ENCODE data around the gene PMVK. TPM values are rescaled to one million over a fixed set of nuclear protein-coding genes. Genes with fewer than 3 reads are reported as not detected.

PMVK gene
- total RNA-seq, 1 donor from 2014 or later = 20.6 TPM

DNA sequence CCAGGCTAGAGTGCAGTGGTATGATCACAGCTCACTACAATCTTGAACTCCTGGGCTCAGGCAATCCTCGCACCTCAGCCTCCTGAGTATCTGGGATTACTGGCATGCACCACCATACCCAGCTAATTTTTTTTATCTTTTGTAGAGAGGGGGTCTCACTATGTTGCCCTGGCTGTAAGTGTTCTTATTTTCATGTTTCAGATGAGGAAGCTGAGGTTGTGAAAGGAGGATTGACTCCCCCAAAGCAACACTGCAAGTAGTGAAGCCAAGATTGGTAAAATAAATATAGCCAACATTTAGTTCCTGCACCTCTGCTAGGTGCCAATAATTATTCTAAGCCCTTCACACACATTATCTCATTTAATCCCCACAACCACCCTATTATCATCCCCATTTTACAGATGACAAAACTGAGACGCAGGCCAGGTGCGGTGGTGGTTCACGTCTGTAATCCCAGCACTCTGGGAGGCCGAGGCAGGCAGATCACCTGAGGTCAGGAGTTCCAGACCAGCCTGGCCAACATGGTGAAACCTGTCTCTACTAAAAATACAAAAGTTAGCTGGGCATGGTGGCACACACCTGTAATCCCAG, 2.1 kb downstream of the PMVK start:
- no peaks in the 10 kb centered on the region for H3K9me3 ChIP-seq
- no peaks in the 10 kb centered on the region for H3K27me3 ChIP-seq
- H3K27ac ChIP-seq = no peak overlapping the region
- DNase-seq (ENCODE audit: extremely low spot score in 2 of 2) = no peak
- no peak for TF ChIP-seq POLR2AphosphoS5 (IDR thresholded peaks at IDR 0.05; ENCODE audit: insufficient read depth in 1 of 2, low read depth in 1 of 2)
- no peak for TF ChIP-seq POLR2A (IDR thresholded peaks at IDR 0.05)
- TF ChIP-seq, protein P1, sequence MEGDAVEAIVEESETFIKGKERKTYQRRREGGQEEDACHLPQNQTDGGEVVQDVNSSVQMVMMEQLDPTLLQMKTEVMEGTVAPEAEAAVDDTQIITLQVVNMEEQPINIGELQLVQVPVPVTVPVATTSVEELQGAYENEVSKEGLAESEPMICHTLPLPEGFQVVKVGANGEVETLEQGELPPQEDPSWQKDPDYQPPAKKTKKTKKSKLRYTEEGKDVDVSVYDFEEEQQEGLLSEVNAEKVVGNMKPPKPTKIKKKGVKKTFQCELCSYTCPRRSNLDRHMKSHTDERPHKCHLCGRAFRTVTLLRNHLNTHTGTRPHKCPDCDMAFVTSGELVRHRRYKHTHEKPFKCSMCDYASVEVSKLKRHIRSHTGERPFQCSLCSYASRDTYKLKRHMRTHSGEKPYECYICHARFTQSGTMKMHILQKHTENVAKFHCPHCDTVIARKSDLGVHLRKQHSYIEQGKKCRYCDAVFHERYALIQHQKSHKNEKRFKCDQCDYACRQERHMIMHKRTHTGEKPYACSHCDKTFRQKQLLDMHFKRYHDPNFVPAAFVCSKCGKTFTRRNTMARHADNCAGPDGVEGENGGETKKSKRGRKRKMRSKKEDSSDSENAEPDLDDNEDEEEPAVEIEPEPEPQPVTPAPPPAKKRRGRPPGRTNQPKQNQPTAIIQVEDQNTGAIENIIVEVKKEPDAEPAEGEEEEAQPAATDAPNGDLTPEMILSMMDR (IDR thresholded peaks at IDR 0.05) = no peak
- H3K4me3 ChIP-seq = no peak overlapping the region
- H3K4me1 ChIP-seq = peaks cover 33% of the 10 kb centered on the region
- H3K36me3 ChIP-seq = no peaks in the 10 kb centered on the region
- intact Hi-C loops (cut with DNase I) = no loop called here

DNA sequence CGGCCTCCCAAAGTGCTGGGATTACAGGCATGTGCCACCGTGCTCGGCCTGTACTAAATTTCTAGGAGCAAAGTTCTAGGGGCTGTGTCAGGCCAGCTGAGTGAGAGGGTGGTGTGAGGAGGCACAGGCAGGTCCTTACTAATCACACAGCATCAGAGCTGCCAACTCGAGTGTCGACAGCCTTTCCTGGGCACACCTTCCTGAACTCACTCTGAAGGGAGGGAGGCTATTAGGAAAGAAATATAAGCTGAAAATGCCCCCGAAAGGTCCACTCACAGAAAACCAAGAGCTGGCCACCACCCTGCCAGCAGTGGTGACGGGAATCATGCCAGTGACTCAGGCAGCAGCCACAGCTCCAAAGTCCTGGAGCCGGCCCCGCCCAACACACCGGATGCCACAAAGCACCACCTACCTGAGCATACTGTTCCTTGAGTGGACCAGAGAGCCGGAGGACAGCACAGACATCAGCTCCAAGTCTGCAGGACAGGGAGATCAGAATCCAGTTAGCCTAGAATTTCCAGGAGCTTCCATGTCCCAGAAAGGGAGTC, 4.5 kb downstream of the PMVK start:
- H3K27me3 ChIP-seq = no peaks in the 10 kb centered on the region
- H3K4me1 ChIP-seq = peaks cover 13% of the 10 kb centered on the region
- intact Hi-C loops (cut with DNase I) = no loop called here
- TF ChIP-seq POLR2AphosphoS5 (IDR thresholded peaks at IDR 0.05; ENCODE audit: insufficient read depth in 1 of 2, low read depth in 1 of 2) (peak; percentile 45 to 56), POLR2A (IDR thresholded peaks at IDR 0.05) (no peak)
- H3K9me3 ChIP-seq = no peaks in the 10 kb centered on the region
- no peak for DNase-seq (ENCODE audit: extremely low spot score in 2 of 2)
- peak overlapping the region; percentile 49 for H3K27ac ChIP-seq
- no peaks in the 10 kb centered on the region for H3K36me3 ChIP-seq
- H3K4me3 ChIP-seq = no peak overlapping the region

DNA sequence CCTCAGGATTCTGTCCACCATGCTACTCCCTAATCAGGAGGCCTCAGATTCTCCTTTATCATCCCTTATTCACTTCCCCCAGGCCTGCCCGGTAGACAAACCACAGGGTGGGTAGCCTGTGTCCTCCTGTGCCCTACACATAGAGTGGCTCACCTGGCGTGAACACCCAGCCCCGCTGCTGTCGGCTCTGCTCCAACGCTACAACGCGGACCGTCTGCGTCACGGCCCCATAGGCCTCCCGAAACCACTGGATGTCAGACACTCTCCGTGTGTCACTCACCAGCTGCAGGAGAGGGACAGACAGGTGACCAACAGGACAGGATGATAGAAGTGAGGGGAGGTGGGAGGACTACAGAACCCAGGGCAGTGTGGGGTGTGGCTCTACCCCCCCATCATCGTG, 10.3 kb downstream of the PMVK start:
- TF ChIP-seq POLR2AphosphoS5 (IDR thresholded peaks at IDR 0.05; ENCODE audit: insufficient read depth in 1 of 2, low read depth in 1 of 2) = no peak
- TF ChIP-seq, protein P1 (IDR thresholded peaks at IDR 0.05) = no peak
- no peak for TF ChIP-seq POLR2A (IDR thresholded peaks at IDR 0.05)
- no peaks in the 10 kb centered on the region for H3K4me1 ChIP-seq
- no peak for DNase-seq (ENCODE audit: extremely low spot score in 2 of 2)
- no peak overlapping the region for H3K4me3 ChIP-seq
- no peaks in the 10 kb centered on the region for H3K27me3 ChIP-seq
- H3K9me3 ChIP-seq = no peaks in the 10 kb centered on the region
- peaks cover 0 to 35% of the 10 kb centered on the region in 2 donors for H3K36me3 ChIP-seq
- intact Hi-C loops (cut with DNase I) = no loop called here
- H3K27ac ChIP-seq = no peak overlapping the region

DNA sequence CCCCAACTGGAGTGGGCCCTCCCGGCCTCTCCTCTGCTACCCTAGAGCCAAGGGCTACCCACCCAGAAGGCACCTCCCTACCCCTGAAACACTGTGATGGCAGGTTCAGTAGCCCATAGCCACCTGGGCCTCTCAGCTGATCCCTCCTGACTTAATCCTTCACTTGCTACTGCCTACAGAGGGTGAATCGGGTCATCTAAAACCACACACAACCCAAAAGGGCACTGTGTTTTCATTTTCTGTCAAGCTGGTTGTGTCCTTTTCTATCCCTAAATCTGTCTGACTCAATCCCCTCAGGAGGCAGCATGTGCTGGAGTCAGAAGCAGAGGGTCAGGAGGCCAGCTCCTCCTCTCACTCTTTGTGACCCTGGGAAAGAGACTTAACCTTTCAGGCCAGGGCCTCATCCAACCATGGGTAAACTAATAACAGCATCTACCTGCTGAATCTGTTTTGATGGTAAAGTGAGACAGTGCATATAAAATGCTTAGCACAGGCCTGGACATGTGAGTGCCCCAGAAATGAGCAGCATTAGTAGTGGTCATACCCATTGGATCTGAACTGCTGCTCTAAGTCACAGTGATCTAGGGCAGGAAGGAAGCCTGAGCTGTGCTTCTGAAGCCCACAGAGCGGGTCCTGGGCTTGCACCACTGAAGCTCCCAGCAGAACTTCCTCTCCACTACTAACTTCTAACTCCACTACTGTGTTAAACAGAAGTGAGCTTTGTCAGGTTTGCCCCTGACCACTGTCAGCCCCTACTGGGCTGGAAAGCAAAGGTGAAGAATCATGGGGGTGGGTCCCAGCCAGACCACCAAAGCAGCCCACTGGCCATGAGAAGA, 11.0 kb downstream of the PMVK start:
- H3K36me3 ChIP-seq = peaks cover 0 to 35% of the 10 kb centered on the region in 2 donors
- no peak overlapping the region for H3K4me3 ChIP-seq
- H3K27ac ChIP-seq = no peak overlapping the region
- no peak for TF ChIP-seq POLR2A (IDR thresholded peaks at IDR 0.05)
- no peak for DNase-seq (ENCODE audit: extremely low spot score in 2 of 2)
- no peaks in the 10 kb centered on the region for H3K4me1 ChIP-seq
- intact Hi-C loops (cut with DNase I) = no loop called here
- H3K27me3 ChIP-seq = no peaks in the 10 kb centered on the region
- no peaks in the 10 kb centered on the region for H3K9me3 ChIP-seq

DNA sequence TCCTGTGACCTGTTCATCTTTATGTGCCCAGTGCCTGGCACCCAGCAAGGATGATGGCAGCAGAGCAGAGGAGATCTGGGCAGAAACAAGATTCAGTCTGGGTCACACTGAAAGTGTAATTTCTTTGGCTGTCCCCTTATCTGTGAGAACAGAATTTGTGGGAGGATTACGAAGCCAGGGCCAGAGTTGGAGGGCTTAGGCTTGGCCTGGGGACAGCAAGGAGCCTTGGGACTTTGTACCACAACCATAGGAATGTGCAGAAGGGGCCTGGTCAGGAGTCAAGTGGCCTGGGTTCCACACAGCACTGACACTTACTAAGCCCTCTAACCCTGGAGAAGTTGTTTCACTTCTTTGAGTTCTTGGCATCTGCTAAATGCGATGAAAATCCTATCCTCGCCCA, 12.8 kb downstream of the PMVK start:
- intact Hi-C loops (cut with DNase I) = no loop called here
- no peak for TF ChIP-seq POLR2AphosphoS5 (IDR thresholded peaks at IDR 0.05; ENCODE audit: insufficient read depth in 1 of 2, low read depth in 1 of 2)
- TF ChIP-seq, protein P1 (IDR thresholded peaks at IDR 0.05) = no peak
- TF ChIP-seq POLR2A (IDR thresholded peaks at IDR 0.05) = no peak
- Histone ChIP-seq H3K4me3 (no peak overlapping the region), H3K27ac (no peak overlapping the region), H3K27me3 (no peaks in the 10 kb centered on the region), H3K4me1 (no peaks in the 10 kb centered on the region), H3K9me3 (no peaks in the 10 kb centered on the region), H3K36me3 (peaks cover 0 to 35% of the 10 kb centered on the region in 2 donors)
- DNase-seq (ENCODE audit: extremely low spot score in 2 of 2) = no peak

DNA sequence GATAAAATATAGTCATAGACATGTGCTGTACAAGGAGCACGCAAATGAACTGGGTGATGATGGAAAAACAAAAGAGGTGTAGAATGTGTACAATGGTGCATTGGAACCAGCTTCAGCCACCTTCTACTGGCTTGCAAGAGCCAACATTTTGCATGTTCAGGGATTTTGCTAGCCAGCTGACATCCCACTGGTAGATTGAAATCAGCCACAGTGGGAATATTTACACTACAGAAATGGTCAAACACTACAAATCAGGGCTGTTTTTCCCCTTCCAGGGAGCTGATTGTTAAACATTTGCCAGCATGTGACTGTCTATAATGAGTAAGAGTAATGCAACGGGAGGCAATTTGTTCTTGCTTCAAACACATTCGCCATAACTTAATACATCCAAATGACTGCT, 23.2 kb downstream of the PMVK start:
- intact Hi-C loops (cut with DNase I) = no loop called here
- no peaks in the 10 kb centered on the region for H3K27me3 ChIP-seq
- DNase-seq (ENCODE audit: extremely low spot score in 2 of 2) = no peak
- H3K36me3 ChIP-seq = no peaks in the 10 kb centered on the region
- H3K9me3 ChIP-seq = no peaks in the 10 kb centered on the region
- TF ChIP-seq, protein P1 (IDR thresholded peaks at IDR 0.05) = no peak
- no peak for TF ChIP-seq POLR2AphosphoS5 (IDR thresholded peaks at IDR 0.05; ENCODE audit: insufficient read depth in 1 of 2, low read depth in 1 of 2)
- no peak for TF ChIP-seq POLR2A (IDR thresholded peaks at IDR 0.05)
- H3K4me1 ChIP-seq = peaks cover 14% of the 10 kb centered on the region
- no peak overlapping the region for H3K4me3 ChIP-seq
- no peak overlapping the region for H3K27ac ChIP-seq
